Neural cell (in vitro differentiated cells): ENCODE measurements around the gene PHF23. TPM values are rescaled to one million over a fixed set of nuclear protein-coding genes. Genes with fewer than 3 reads are reported as not detected.

Experiments used
- H2AFZ ChIP-seq: fragments of 200-600, 300-800 bp; sonication (generic), shearing (Covaris generic); 2 replicates; pipeline ENCODE4 v1.6.0; 2014; ENCODE audit warnings: low read depth, mild to moderate bottlenecking, antibody characterized with exemption, low read length, moderate library complexity
- H3F3A ChIP-seq: fragments of 200-600 bp; shearing (Covaris generic); 2 replicates; pipeline ENCODE4 v1.6.1; 2016; ENCODE audit warnings: mild to moderate bottlenecking, moderate library complexity, mixed read lengths, antibody characterized with exemption, low read length; ENCODE audit not compliant: insufficient read depth, poor library complexity, severe bottlenecking
- H3K27ac ChIP-seq: fragments of 200-600, 300-800 bp; sonication (generic), shearing (Covaris generic); 2 replicates; pipeline ENCODE4 v1.5.1; 2014; ENCODE audit warnings: mild to moderate bottlenecking, low read length, moderate library complexity
- H3K27me3 ChIP-seq: fragments of 300-800, 200-600 bp; sonication (generic), shearing (Covaris generic); 2 replicates; pipeline ENCODE4 v1.6.0; 2014; ENCODE audit warnings: mild to moderate bottlenecking, low read depth, low read length, moderate library complexity; ENCODE audit not compliant: insufficient read depth
- H3K36me3 ChIP-seq: fragments of 300-800, 200-600 bp; sonication (generic), shearing (Covaris generic); 2 replicates; pipeline ENCODE4 v1.5.1; 2014; ENCODE audit warnings: mild to moderate bottlenecking, antibody characterized with exemption, low read length, moderate library complexity; ENCODE audit not compliant: insufficient read depth
- H3K4me2 ChIP-seq: fragments of 300-800, 200-600 bp; sonication (generic), shearing (Covaris generic); 2 replicates; pipeline ENCODE4 v1.6.0; 2014; ENCODE audit warnings: mild to moderate bottlenecking, low read length
- H3K4me3 ChIP-seq: fragments of 300-800, 200-600 bp; sonication (generic), shearing (Covaris generic); 2 replicates; pipeline ENCODE4 v1.5.1; 2014; ENCODE audit warnings: mild to moderate bottlenecking, low read length, moderate library complexity
- H3K79me2 ChIP-seq: fragments of 200-600 bp; shearing (Covaris generic); replicated peaks from 2 replicates; pipeline ENCODE4 v1.6.0; 2014; ENCODE audit warnings: mild to moderate bottlenecking, low read length, moderate library complexity; ENCODE audit not compliant: insufficient read depth
- H3K9ac ChIP-seq: fragments of 300-800, 200-600 bp; sonication (generic), shearing (Covaris generic); 2 replicates; pipeline ENCODE4 v1.6.1; 2016; ENCODE audit warnings: mild to moderate bottlenecking, low read length, mixed read lengths
- H3K9me2 ChIP-seq: fragments of 200-600 bp; shearing (Covaris generic); 2 replicates; pipeline ENCODE4 v1.6.1; 2016; ENCODE audit warnings: mild to moderate bottlenecking, low read length, mixed read lengths; ENCODE audit not compliant: insufficient read depth
- H3K9me3 ChIP-seq: fragments of 200-600, 300-800 bp; sonication (generic), shearing (Covaris generic); 2 replicates; pipeline ENCODE4 v1.6.1; 2016; ENCODE audit warnings: mild to moderate bottlenecking, mixed run types, low read length, moderate library complexity, mixed read lengths
- H4K20me1 ChIP-seq: fragments of 200-600 bp; shearing (Covaris generic); 2 replicates; pipeline ENCODE4 v1.6.1; 2016; ENCODE audit warnings: mild to moderate bottlenecking, mixed run types; ENCODE audit not compliant: insufficient read depth
- CTCF ChIP-seq: fragments of 450-650 bp; IDR thresholded peaks from 2 replicates; pipeline ENCODE4 v1.5.1; 2014; ENCODE audit warnings: antibody characterized with exemption, mild to moderate bottlenecking, moderate library complexity; ENCODE audit not compliant: poor library complexity, severe bottlenecking
- EP300 ChIP-seq: fragments of 450-650 bp; conservative IDR thresholded peaks from 2 replicates; pipeline ENCODE4 v1.6.1; 2014; ENCODE audit warnings: antibody characterized with exemption, mild to moderate bottlenecking, moderate library complexity; ENCODE audit not compliant: poor library complexity, severe bottlenecking
- EZH2 ChIP-seq: fragments of 200-600, 300-800 bp; shearing (Covaris generic), sonication (generic); IDR thresholded peaks from 2 replicates; pipeline ENCODE4 v1.6.1; 2014; ENCODE audit warnings: antibody characterized with exemption, low read length, borderline replicate concordance, mild to moderate bottlenecking; ENCODE audit not compliant: insufficient read depth, poor library complexity, severe bottlenecking
- MXI1 ChIP-seq: fragments of 450-650 bp; conservative IDR thresholded peaks from 2 replicates; pipeline ENCODE4 v1.6.1; 2014; ENCODE audit warnings: antibody characterized with exemption, mild to moderate bottlenecking; ENCODE audit not compliant: poor library complexity, severe bottlenecking
- POLR2AphosphoS5 ChIP-seq: IDR thresholded peaks from 2 replicates; pipeline ENCODE4 v1.6.1; 2012
- RAD21 ChIP-seq: fragments of 450-650 bp; conservative IDR thresholded peaks from 2 replicates; pipeline ENCODE4 v1.6.1; 2014; ENCODE audit warnings: antibody characterized with exemption, mild to moderate bottlenecking, moderate library complexity
- REST ChIP-seq: IDR thresholded peaks from 2 replicates; pipeline ENCODE4 v1.6.1; 2012; ENCODE audit warnings: borderline replicate concordance
- SMC3 ChIP-seq: fragments of 450-650 bp; conservative IDR thresholded peaks from 2 replicates; pipeline ENCODE4 v1.6.1; 2014; ENCODE audit warnings: antibody characterized with exemption, mild to moderate bottlenecking, moderate library complexity; ENCODE audit not compliant: poor library complexity
- TAF1 ChIP-seq: IDR thresholded peaks from 2 replicates; pipeline ENCODE4 v1.6.1; 2012; ENCODE audit warnings: low read depth
- polyA plus RNA-seq: library from polyadenylated mRNA; depleted of rRNA; stranded (reverse); fragments of >200 nt; gene quantifications from 2 replicates; pipeline ENCODE4 v1.2.3, GENCODE V29; 2014

The PHF23 gene
- polyA plus RNA-seq, 1 donor from 2014 or later, result 55.7 TPM

GRCh38 chr17:7249830-7250229 is 10.6 kb upstream of the PHF23 start:
- H3K27ac ChIP-seq, result no peak overlapping the region
- peak overlapping the region; percentile 70 for H3K4me3 ChIP-seq
- no peaks in the 10 kb centered on the region for H4K20me1 ChIP-seq
- no peaks in the 10 kb centered on the region for H3K9me3 ChIP-seq
- TF ChIP-seq TAF1 (no peak), EP300 (no peak), SMC3 (no peak), RAD21 (no peak), MXI1 (no peak), REST (no peak), CTCF (no peak), EZH2 (no peak), POLR2AphosphoS5 (no peak)
- no peaks in the 10 kb centered on the region for H3K27me3 ChIP-seq
- peaks cover 55% of the 10 kb centered on the region for H3K79me2 ChIP-seq
- H3K4me2 ChIP-seq, result peak overlapping the region; percentile 80
- no peaks in the 10 kb centered on the region for H3K9me2 ChIP-seq
- no peaks in the 10 kb centered on the region for H3F3A ChIP-seq
- H3K36me3 ChIP-seq, result no peaks in the 10 kb centered on the region
- H3K9ac ChIP-seq, result peak overlapping the region; percentile 88
- H2AFZ ChIP-seq, result no peak overlapping the region

GRCh38 chr17:7249214-7249613 is 10.0 kb upstream of the PHF23 start:
- Histone ChIP-seq H3K4me2 (peak overlapping the region; percentile 51), H3K79me2 (peaks cover 55% of the 10 kb centered on the region), H3K9me2 (no peaks in the 10 kb centered on the region), H2AFZ (no peak overlapping the region), H3K4me3 (peak overlapping the region; percentile 70), H3K9ac (no peak overlapping the region), H3F3A (no peaks in the 10 kb centered on the region), H4K20me1 (no peaks in the 10 kb centered on the region), H3K27ac (no peak overlapping the region), H3K27me3 (no peaks in the 10 kb centered on the region), H3K9me3 (no peaks in the 10 kb centered on the region), H3K36me3 (no peaks in the 10 kb centered on the region)
- TF ChIP-seq RAD21 (no peak), CTCF (no peak)
